Neutrophil (primary cell): ENCODE results near the gene PLVAP.

ENCODE experiments used
- H3K27ac ChIP-seq: fragments of 200-600 bp; sonication (generic); 2 replicates; pipeline ENCODE4 v1.5.1; 2016; ENCODE audit warnings: mild to moderate bottlenecking, moderate library complexity
- H3K27me3 ChIP-seq: fragments of 200-600 bp; sonication (generic); 2 replicates; pipeline ENCODE4 v1.6.0; 2016; ENCODE audit warnings: mild to moderate bottlenecking
- H3K36me3 ChIP-seq: fragments of 200-600 bp; sonication (generic); 2 replicates; pipeline ENCODE4 v1.5.1; 2017
- H3K4me1 ChIP-seq, 2 experiments: fragments of 200-600 bp in 1 of 2; sonication (generic) in 1 of 2; 1 replicate in 1 of 2; 2 replicates in 1 of 2; pipeline versions ENCODE4 v1.5.1 to v1.6.1; 2013 to 2016; ENCODE audit warnings: low read depth in 1 of 2, low read length in 1 of 2, mild to moderate bottlenecking in 1 of 2, moderate library complexity in 1 of 2; ENCODE audit not compliant: control insufficient read depth in 1 of 2, insufficient read depth in 1 of 2
- H3K4me3 ChIP-seq, 2 experiments: fragments of 200-600 bp in 1 of 2; sonication (generic) in 1 of 2; 1 replicate in 1 of 2; 2 replicates in 1 of 2; pipeline ENCODE4 v1.5.1; 2013 to 2016; ENCODE audit warnings: low read depth in 1 of 2, low read length in 1 of 2, mild to moderate bottlenecking in 1 of 2, moderate library complexity in 1 of 2
- H3K9me3 ChIP-seq: fragments of 200-600 bp; sonication (generic); 2 replicates; pipeline ENCODE4 v1.5.1; 2016
- TF ChIP-seq, protein P1 (sequence below): fragments of 200-600 bp; sonication (generic); IDR thresholded peaks from 2 replicates; pipeline ENCODE4 v1.5.1; 2016; ENCODE audit warnings: antibody characterized with exemption

PLVAP gene

DNA sequence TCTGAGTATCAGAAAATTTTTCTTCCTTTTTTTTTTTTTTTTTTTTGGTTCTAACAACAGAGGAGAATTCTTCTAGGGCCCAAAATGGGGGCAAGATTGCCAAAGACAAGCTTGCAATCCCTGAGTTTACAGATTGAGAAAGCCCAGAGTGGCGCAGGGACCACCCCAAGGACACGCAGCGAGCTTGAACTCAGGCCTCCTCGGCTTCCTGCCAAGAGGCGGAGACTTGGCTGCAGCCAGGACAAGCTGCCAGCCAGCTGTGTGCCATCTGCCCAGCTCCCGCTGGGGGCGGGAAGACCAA lies 72.0 kb downstream of the PLVAP start:
- H3K9me3 ChIP-seq, result no peaks in the 10 kb centered on the region
- H3K4me3 ChIP-seq, result peak overlapping the region; percentile 73 to 93
- TF ChIP-seq, protein P1, sequence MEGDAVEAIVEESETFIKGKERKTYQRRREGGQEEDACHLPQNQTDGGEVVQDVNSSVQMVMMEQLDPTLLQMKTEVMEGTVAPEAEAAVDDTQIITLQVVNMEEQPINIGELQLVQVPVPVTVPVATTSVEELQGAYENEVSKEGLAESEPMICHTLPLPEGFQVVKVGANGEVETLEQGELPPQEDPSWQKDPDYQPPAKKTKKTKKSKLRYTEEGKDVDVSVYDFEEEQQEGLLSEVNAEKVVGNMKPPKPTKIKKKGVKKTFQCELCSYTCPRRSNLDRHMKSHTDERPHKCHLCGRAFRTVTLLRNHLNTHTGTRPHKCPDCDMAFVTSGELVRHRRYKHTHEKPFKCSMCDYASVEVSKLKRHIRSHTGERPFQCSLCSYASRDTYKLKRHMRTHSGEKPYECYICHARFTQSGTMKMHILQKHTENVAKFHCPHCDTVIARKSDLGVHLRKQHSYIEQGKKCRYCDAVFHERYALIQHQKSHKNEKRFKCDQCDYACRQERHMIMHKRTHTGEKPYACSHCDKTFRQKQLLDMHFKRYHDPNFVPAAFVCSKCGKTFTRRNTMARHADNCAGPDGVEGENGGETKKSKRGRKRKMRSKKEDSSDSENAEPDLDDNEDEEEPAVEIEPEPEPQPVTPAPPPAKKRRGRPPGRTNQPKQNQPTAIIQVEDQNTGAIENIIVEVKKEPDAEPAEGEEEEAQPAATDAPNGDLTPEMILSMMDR, result no peak
- H3K4me1 ChIP-seq, result peaks cover 50 to 52% of the 10 kb centered on the region in 2 experiments
- H3K36me3 ChIP-seq, result no peaks in the 10 kb centered on the region
- peak overlapping the region; percentile 85 for H3K27ac ChIP-seq
- no peaks in the 10 kb centered on the region for H3K27me3 ChIP-seq

DNA sequence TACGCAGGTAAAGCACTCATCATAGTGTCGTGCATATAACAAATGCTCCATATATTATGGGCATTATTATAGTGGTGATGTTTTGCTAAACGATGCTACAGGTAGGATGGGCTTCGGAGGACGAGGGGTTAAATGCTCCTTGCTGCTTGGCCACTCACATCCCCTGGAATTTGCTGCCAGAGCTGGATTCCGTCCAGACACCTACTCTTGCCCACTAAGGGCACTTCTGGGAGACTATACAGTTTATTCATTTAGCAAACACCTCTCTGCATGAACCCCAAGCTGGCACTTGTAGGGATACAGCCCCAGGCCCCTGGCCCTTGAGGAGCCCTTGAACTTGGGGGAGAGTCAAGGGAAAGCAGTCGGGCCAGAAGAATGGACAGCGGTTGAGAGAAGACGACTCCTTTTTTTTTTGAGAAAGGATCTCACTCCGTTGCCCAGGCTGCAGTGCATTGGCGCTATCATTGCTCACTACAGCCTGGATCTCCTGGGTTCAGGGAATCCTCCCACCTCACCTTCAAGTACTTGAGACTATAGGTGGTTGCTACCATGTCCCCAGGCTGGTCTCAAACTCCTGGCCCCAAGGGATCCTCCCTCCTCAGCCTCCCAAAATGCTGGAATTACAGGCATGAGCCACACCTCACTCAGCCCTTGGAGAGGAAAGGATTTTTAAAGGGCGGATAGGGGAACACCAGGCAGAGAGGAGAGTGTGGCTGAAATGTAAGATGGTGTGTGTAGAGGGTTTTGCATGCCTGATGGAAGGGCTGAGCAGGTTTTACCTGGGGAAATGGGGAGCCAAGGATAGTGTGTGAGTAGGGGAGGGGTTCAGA lies 72.5 kb downstream of the PLVAP start:
- Histone ChIP-seq H3K4me3 (peak overlapping the region; percentile 73 to 93), H3K4me1 (peaks cover 44 to 47% of the 10 kb centered on the region in 2 experiments), H3K36me3 (no peaks in the 10 kb centered on the region), H3K27me3 (no peaks in the 10 kb centered on the region), H3K27ac (peak overlapping the region; percentile 85), H3K9me3 (no peaks in the 10 kb centered on the region)
- TF ChIP-seq, protein P1, result no peak

DNA sequence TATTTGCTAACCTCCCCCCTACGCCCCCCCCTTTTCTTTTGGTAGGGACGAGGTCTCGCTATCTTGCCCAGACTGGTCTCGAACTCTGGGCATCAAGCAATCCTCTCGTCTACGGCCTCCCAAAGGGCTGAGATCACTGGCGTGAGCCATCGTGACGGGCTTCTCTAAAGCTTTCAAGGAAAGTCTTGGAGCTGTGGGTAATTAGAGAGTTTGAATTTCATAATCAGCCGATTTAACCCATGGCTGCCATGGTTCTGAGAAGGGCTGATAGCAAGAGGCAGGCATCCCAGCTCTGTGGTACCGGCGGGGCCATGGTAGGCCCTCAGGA lies 73.2 kb downstream of the PLVAP start:
- H3K36me3 ChIP-seq, result no peaks in the 10 kb centered on the region
- TF ChIP-seq, protein P1, result no peak
- no peaks in the 10 kb centered on the region for H3K27me3 ChIP-seq
- H3K4me3 ChIP-seq, result no peak overlapping the region
- H3K4me1 ChIP-seq, result peaks cover 42 to 43% of the 10 kb centered on the region in 2 experiments
- no peak overlapping the region for H3K27ac ChIP-seq
- no peaks in the 10 kb centered on the region for H3K9me3 ChIP-seq

DNA sequence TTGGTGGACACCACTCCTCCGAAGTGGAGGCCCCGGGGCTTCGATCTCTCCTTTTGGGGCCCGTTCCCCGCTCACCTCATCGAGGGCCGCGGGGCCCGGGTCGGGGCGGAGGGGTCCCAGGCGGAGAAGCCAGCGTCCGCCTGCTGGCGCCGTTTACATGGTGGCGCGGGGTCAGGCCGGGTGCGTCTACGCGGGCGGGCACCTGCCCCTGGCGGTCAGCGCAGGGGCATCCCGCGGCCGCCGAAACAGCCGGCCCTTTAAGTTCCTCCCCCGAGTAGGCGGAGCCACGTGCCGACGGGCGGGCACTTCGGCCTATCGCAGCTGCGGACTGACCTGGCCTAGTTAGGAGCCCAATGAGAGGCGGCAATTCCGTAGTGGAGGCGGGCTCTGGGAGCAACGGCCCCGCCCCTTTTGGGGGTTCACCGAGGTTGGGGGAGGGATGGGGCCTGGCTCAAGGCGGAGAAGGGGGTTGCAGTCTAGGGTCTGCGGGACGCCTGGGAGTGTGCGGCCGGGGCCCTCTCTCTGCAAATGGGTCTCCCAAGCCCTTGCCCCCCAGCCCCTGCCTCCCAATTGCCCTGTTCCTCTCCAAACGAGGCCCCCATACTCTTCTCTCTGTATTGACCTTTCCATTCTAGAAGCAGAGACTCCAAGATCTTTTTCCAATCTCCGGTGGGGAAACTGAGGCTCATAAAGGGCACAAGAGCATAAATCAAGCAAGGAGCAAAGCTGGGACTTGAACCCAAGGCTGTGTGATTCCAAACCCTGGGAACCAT lies 73.8 kb downstream of the PLVAP start, which contains the start of gene ABHD8:
Gene ABHD8, minus strand, starts transcription at position 259 of the 773 bp plus-strand sequence. CDS start 1,809 bp downstream, outside the sequence.
- H3K36me3 ChIP-seq, result no peaks in the 10 kb centered on the region
- H3K4me1 ChIP-seq, result peaks cover 42 to 43% of the 10 kb centered on the region in 2 experiments
- TF ChIP-seq, protein P1, result peak; percentile 96
- H3K4me3 ChIP-seq, result peak within 1 kb of the TSS; percentile 75 to 91
- no peaks in the 10 kb centered on the region for H3K9me3 ChIP-seq
- no peaks in the 10 kb centered on the region for H3K27me3 ChIP-seq
- H3K27ac ChIP-seq, result peak within 1 kb of the TSS; percentile 72

DNA sequence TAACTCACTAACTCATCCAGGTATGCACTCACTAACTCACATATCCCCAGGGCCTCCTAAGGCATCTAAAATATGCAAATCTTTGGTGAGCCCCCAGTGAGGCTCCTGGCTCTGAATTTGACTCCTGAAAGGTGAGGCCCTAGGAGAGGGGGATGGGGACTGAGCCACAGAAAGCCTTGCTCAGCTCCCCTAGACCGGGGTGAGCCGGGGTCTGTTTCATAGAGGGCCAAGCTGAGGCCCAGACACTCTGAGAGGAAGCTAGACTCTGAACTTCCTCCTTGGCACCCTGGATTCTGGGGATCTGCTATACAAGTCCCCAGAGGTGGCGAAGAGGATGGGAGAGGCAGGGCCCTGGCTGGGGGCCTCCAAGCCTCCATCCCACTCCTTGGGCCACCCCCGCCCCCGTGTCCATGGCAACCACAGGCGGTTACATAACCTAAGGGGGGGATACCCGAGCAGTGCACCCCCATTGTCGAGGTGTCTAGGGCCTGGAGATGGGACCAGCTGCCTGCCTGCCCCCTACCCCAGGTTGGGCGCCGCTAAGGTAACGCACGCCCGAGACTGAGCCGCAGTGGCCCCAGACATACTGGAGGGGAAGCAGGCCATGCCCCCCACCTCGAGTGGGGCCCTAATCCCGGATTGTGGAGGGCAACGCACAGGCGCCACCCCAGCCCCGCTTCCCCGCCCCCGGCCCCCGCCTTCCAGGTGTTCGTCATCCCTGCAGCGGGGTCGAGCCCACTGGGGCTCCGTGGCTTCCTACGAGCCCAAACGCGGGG lies 74.6 kb downstream of the PLVAP start:
- Histone ChIP-seq H3K27ac (peak overlapping the region; percentile 72), H3K27me3 (no peaks in the 10 kb centered on the region), H3K4me3 (peak overlapping the region; percentile 75 to 91), H3K36me3 (no peaks in the 10 kb centered on the region), H3K9me3 (no peaks in the 10 kb centered on the region), H3K4me1 (peaks cover 42 to 43% of the 10 kb centered on the region in 2 experiments)
- TF ChIP-seq, protein P1, result no peak
